Endodermal cell (in vitro differentiated cells): ENCODE results near the gene RPS14. TPM values are rescaled to one million over a fixed set of nuclear protein-coding genes. Genes with fewer than 3 reads are reported as not detected.
A peak's percentile ranks its signal among the peaks of the same experiment; 100 is the strongest.

Experiments used
- DNase-seq: peaks from one replicate; pipeline ENCODE4 v3.0.0-alpha.2; 2017
- H3K27ac ChIP-seq: 2 replicates; pipeline ENCODE4 v1.5.1; 2013; ENCODE audit warnings: mild to moderate bottlenecking, low read depth, low read length, moderate library complexity
- H3K27me3 ChIP-seq: 2 replicates; pipeline ENCODE4 v1.6.1; 2013; ENCODE audit warnings: mild to moderate bottlenecking, low read length, moderate library complexity; ENCODE audit not compliant: insufficient read depth, control insufficient read depth, poor library complexity, severe bottlenecking
- H3K36me3 ChIP-seq: 2 replicates; pipeline ENCODE4 v1.7.0; 2013; ENCODE audit warnings: mild to moderate bottlenecking, low read length, moderate library complexity; ENCODE audit not compliant: control insufficient read depth, insufficient read depth
- H3K4me1 ChIP-seq: one replicate; pipeline ENCODE4 v1.7.0; 2013; ENCODE audit warnings: low read length; ENCODE audit not compliant: control insufficient read depth, insufficient read depth
- H3K4me3 ChIP-seq: 2 replicates; pipeline ENCODE4 v1.5.1; 2013; ENCODE audit warnings: mild to moderate bottlenecking, low read length, moderate library complexity
- H3K9ac ChIP-seq: 2 replicates; pipeline ENCODE4 v1.6.1; 2013; ENCODE audit warnings: mild to moderate bottlenecking, low read length, moderate library complexity; ENCODE audit not compliant: poor library complexity, severe bottlenecking; ENCODE audit errors: extremely low read depth
- H3K9me3 ChIP-seq: 2 replicates; pipeline ENCODE4 v1.6.1; 2013; ENCODE audit warnings: mild to moderate bottlenecking, low read length, moderate library complexity; ENCODE audit not compliant: control insufficient read depth
- H3K27ac Mint-ChIP-seq: 2 replicates; pipeline ENCODE4 v1.8.0; 2020; ENCODE audit warnings: mixed read lengths
- H3K27me3 Mint-ChIP-seq: 2 replicates; pipeline ENCODE4 v1.8.0; 2021; ENCODE audit warnings: mild to moderate bottlenecking, mixed read lengths; ENCODE audit not compliant: insufficient read depth
- H3K36me3 Mint-ChIP-seq: 2 replicates; pipeline ENCODE4 v1.8.0; 2020; ENCODE audit warnings: low read depth, mixed read lengths
- H3K4me1 Mint-ChIP-seq: 2 replicates; pipeline ENCODE4 v1.8.0; 2020; ENCODE audit warnings: mixed read lengths
- H3K4me3 Mint-ChIP-seq: 2 replicates; pipeline ENCODE4 v1.8.0; 2020; ENCODE audit warnings: mild to moderate bottlenecking, moderate library complexity, mixed read lengths
- H3K9me3 Mint-ChIP-seq: 2 replicates; pipeline ENCODE4 v1.8.0; 2020; ENCODE audit warnings: mild to moderate bottlenecking, mixed read lengths
- WGBS, 2 experiments: methylation state at CpG; one replicate each; pipeline versions ENCODE4 v1.1.5 to v1.1.7; 2013; ENCODE audit warnings: missing lambda C conversion rate in 2 of 2, mixed read lengths in 1 of 2; ENCODE audit not compliant: insufficient coverage in 1 of 2, insufficient read length in 1 of 2; 5-methylcytosine and 5-hydroxymethylcytosine counted together
- total RNA-seq, 2 donors: library from RNA; stranded (reverse); fragmentation: NEBNext Ultra II Directional in 1 of 2; extraction: Animal tissue kit (Norgen Biotek cat#: 25700) in 1 of 2; gene quantifications; 2 replicates in 1 of 2; 3 replicates in 1 of 2; pipeline ENCODE4 v1.2.1, GENCODE V29; 2021
- TF ChIP-seq, protein P1 (sequence below): fragments of 200-600 bp; sonication (generic); conservative IDR thresholded peaks from 2 replicates; pipeline ENCODE4 v1.5.0; 2021; ENCODE audit warnings: antibody characterized with exemption, mild to moderate bottlenecking

Gene RPS14
- total RNA-seq, 2 donors from 2014 or later, result 2,313 to 2,316 TPM

DNA sequence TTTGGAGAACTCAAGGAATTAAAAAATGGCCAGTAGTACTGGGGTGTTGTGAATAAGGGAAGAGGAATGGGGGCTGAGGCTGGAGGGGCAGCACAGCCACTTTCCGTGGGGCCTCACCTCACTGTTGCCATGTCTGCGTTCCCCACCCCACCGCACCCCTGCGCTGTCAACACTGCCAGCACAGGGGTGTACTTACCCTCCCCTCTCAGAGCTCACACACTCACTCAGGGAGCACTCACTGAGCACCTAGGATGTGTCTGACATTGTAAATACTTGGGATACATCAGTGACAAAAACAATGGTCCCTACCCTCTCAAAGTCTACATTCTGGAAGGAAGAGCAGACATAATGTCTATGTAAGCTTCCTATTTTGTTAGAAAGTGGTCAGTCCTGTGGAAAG, 3.4 kb upstream of the RPS14 start:
- H3K9me3 ChIP-seq, result no peaks in the 10 kb centered on the region
- Mint-ChIP-seq H3K9me3 (peaks cover 7% of the 10 kb centered on the region), H3K27ac (no peak overlapping the region), H3K4me1 (peaks cover 16% of the 10 kb centered on the region), H3K27me3 (no peaks in the 10 kb centered on the region), H3K4me3 (no peak overlapping the region), H3K36me3 (peaks cover 15% of the 10 kb centered on the region)
- TF ChIP-seq, protein P1, sequence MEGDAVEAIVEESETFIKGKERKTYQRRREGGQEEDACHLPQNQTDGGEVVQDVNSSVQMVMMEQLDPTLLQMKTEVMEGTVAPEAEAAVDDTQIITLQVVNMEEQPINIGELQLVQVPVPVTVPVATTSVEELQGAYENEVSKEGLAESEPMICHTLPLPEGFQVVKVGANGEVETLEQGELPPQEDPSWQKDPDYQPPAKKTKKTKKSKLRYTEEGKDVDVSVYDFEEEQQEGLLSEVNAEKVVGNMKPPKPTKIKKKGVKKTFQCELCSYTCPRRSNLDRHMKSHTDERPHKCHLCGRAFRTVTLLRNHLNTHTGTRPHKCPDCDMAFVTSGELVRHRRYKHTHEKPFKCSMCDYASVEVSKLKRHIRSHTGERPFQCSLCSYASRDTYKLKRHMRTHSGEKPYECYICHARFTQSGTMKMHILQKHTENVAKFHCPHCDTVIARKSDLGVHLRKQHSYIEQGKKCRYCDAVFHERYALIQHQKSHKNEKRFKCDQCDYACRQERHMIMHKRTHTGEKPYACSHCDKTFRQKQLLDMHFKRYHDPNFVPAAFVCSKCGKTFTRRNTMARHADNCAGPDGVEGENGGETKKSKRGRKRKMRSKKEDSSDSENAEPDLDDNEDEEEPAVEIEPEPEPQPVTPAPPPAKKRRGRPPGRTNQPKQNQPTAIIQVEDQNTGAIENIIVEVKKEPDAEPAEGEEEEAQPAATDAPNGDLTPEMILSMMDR, result no peak
- WGBS, 2 experiments, result 94% methylated on average over 4 of the region's 4 CpGs; no CpG with 5 or more reads in 1 of the 2 experiments
- H3K4me3 ChIP-seq, result no peak overlapping the region
- H3K27ac ChIP-seq, result no peak overlapping the region
- H3K4me1 ChIP-seq, result peaks cover under 1% of the 10 kb centered on the region
- H3K9ac ChIP-seq, result no peak overlapping the region
- peaks cover 5% of the 10 kb centered on the region for H3K36me3 ChIP-seq
- DNase-seq, result no peak
- no peaks in the 10 kb centered on the region for H3K27me3 ChIP-seq

- Mint-ChIP-seq H3K36me3 (peaks cover 28% of the 10 kb centered on the region), H3K9me3 (peaks cover 7% of the 10 kb centered on the region), H3K4me3 (no peak overlapping the region), H3K4me1 (peaks cover 17% of the 10 kb centered on the region), H3K27ac (no peak overlapping the region), H3K27me3 (no peaks in the 10 kb centered on the region)
- Histone ChIP-seq H3K36me3 (peaks cover 18% of the 10 kb centered on the region), H3K4me1 (peaks cover 3% of the 10 kb centered on the region), H3K9ac (no peak overlapping the region), H3K27ac (no peak overlapping the region), H3K9me3 (no peaks in the 10 kb centered on the region), H3K4me3 (no peak overlapping the region), H3K27me3 (no peaks in the 10 kb centered on the region)
- no peak for DNase-seq
- TF ChIP-seq, protein P1, result no peak
- WGBS, 2 experiments, result no CpG with 5 or more reads among the region's 1 CpG
Observed at GRCh38 chr5:150451594-150451993, 2.1 kb upstream of the RPS14 start.

- peak overlapping the region; percentile 91 for H3K4me3 ChIP-seq
- H3K27ac ChIP-seq, result peak overlapping the region; percentile 91
- H3K27me3 ChIP-seq, result no peaks in the 10 kb centered on the region
- Mint-ChIP-seq H3K9me3 (peaks cover 7% of the 10 kb centered on the region), H3K27me3 (no peaks in the 10 kb centered on the region), H3K36me3 (peaks cover 53% of the 10 kb centered on the region), H3K4me1 (peaks cover 17% of the 10 kb centered on the region), H3K27ac (peak overlapping the region; percentile 99), H3K4me3 (peak overlapping the region; percentile 96)
- 0 to 1% methylated on average over 28 to 31 of the region's 31 CpGs for WGBS, 2 experiments
- TF ChIP-seq, protein P1, result no peak
- DNase-seq, result no peak
- peak overlapping the region; percentile 97 for H3K9ac ChIP-seq
- H3K4me1 ChIP-seq, result peaks cover 3% of the 10 kb centered on the region
- no peaks in the 10 kb centered on the region for H3K9me3 ChIP-seq
- peaks cover 44% of the 10 kb centered on the region for H3K36me3 ChIP-seq
Observed at GRCh38 chr5:150448952-150449516, 505 bp downstream of the RPS14 start.
